HG02938 (cell line): ENCODE measurements around the gene SCYGR5.
"Not testable (repeated sequence)": the region's sequence is repeated elsewhere in the genome, so short reads cannot be mapped to it uniquely, and the experiment has no call there.

Source experiments
- ATAC-seq: cut with Tn5 transposase; IDR thresholded peaks from one replicate; pipeline ENCODE4 v1.9.1; 2021; ENCODE audit warnings: mild to moderate bottlenecking, moderate library complexity; ENCODE audit not compliant: unreplicated experiment

Gene SCYGR5

DNA sequence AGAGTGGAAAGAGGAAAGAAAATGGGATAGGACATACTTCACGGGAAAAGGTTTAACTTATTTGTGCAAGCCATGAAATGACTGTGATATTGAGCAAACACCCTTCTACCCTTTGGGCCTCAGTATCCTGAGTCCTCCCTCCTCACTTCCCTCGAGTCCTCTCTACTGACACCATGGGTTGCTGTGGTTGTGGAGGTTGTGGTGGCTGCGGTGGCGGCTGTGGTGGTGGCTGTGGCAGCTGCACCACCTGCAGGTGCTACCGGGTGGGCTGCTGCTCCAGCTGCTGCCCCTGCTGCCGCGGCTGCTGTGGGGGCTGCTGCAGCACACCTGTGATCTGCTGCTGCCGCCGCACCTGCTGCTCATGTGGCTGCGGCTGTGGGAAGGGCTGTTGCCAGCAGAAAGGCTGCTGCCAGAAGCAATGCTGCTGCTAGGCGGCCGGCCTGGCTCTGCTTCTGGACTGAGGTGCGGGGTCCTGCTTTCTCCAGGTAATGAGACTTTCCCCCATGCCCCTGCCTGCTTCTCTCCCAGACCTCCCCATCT, at the start of gene SCYGR5:
SCYGR5 (plus strand) TSS at position 174 of the 540 bp plus-strand sequence; CDS start at position 174, 0 bp downstream.
- not testable (repeated sequence) for ATAC-seq

GRCh38 chr2:227617316-227618230, 49.0 kb upstream of the SCYGR5 start, which contains the start of gene SCYGR4:
SCYGR4 (plus strand) TSS chr2:227617498; CDS start chr2:227617498, 0 bp downstream.
- ATAC-seq: no peak

DNA sequence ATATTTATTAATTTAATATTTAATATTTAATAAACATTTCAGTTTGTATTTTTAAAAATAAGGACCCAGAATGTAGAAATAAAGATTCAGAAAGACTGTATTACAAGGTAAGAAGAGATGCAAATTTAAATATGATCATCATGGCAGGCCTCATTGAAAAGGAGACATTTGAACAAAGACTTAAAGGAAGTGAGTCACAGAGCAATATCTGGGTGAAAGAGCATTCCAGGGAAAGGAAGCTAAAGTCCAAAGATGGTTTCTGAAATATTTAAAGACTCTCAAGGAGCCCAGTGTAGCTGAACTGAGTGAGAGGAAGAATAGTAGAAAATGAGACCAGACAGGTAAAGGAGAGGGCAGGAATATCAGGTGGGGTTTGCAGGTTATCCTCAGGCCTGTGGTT, 43.4 kb upstream of the SCYGR5 start:
- ATAC-seq: no peak

- ATAC-seq: no peak
Observed at GRCh38 chr2:227625420-227625819, 41.2 kb upstream of the SCYGR5 start.

DNA sequence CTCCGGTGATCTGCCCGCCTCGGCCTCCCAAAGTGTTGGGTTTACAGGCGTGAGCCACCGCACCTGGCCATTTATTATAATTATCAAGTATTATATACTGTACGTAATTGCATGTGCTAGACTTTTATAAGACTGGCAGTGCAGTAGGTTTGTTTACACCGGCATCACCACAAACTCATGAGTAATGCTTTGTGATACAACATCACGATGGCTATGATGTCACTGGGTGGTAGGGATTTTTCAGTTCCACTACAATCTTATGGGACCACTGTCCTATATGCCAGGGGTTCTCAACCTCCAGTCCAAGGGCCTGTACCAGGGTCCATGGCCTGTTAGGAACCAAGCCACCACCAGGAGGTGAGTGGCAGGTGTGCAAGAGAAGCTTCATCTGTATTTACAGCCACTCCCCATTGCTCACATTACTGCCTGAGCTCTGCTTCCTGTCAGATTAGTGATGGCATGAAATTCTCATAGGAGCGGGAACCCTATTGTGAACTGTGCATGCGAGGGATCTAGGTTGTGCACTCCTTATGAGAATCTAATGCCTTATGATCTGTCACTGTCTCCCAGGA, 39.9 kb upstream of the SCYGR5 start:
- no peak for ATAC-seq

- peak; percentile 98 for ATAC-seq
Observed at GRCh38 chr2:227627769-227628168, 38.8 kb upstream of the SCYGR5 start.

GRCh38 chr2:227629435-227629834, 37.2 kb upstream of the SCYGR5 start:
- ATAC-seq: no peak

- ATAC-seq: no peak
Observed at GRCh38 chr2:227630322-227630721, 36.3 kb upstream of the SCYGR5 start.

GRCh38 chr2:227632827-227633226, 33.8 kb upstream of the SCYGR5 start:
- no peak for ATAC-seq

DNA sequence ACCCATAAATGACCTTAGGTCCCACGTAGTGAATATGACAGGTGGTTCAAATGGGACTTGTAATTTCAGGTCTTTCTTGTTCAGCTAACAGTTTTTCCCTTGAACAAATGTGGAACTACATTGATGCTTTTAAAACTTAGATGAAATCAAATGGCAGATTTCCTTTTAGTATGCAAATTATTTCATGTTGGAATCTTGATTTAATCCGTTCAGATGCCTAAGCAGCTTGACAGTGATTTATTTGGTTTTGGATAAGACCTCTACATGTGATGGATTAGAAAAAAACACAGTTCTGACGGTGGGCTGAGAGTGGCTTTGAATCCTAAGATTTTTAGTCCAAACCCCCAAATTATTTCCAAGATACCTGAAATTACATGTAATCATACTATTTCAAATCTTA, 32.4 kb upstream of the SCYGR5 start:
- ATAC-seq: no peak

DNA sequence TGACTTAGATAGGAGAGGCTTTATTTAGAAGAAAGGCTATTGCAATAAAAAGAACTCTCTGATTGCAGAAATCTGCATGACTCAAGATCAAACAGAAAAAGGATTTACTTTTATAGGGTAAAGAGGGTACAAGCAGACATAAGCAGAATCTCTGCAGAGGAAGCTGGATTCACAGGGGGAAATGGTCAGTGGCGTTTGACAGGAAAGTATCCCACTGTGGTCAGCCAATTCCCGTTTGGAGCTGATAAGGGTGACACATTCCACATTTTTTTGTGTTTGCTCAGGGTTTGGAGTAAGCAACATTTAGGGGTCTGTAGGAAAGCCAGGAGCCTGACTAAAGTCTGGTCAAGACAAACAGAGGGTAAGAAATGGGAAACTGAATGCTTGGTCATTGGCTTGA, 23.9 kb upstream of the SCYGR5 start:
- ATAC-seq: no peak

- no peak for ATAC-seq
Observed at GRCh38 chr2:227643990-227644551, 22.5 kb upstream of the SCYGR5 start.

- no peak for ATAC-seq
Observed at GRCh38 chr2:227653419-227653818, 13.2 kb upstream of the SCYGR5 start.

GRCh38 chr2:227654426-227654825, 12.2 kb upstream of the SCYGR5 start:
- no peak for ATAC-seq

DNA sequence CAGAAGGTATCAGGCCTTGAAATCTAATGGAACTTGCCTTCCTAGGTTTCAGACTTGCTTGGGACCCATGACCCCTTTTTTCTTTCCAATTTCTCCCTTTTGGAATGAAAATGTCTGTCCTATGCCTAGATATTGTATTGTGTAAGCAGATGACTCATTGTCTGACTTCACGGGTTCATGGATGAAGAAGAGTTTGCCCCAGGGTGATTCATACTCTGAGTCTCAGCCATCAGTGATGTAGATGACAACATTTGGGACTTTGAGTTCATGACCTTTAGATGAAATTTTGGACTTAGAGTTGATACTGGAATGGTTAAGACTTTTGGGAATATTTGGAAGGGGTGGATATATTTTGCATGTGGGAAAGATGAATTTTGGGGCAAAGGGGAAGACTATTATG, 11.2 kb upstream of the SCYGR5 start:
- no peak for ATAC-seq

DNA sequence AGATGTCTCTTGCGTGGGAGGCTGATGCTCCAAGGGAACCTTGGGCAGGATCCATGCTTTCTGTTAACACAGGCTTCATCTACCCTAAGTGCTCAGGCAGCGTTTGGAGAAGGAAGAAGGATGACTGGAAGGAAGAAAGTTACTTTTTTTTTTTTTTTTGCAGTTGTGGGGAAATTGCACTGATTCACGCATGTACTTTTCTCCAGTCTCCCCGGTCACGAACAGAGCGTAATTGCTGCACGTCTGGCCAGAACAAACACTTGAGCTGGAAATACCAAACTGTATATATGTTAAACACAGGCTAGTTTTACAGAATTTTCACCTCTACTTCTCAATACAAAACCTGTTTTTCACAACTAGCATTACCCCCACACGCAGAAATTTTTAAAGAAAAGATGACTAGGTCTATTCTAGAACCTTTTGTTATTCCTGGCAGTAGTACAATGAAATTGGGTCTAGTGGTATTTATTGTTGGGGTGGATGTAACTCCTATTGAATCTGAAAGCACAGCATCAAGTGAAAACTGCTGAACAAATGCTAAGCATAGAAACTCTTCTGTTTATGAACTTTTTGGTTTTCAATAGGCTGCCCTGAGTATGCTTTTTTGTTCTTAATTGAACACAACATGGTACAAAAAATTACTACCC, 9.3 kb upstream of the SCYGR5 start:
- ATAC-seq: no peak

DNA sequence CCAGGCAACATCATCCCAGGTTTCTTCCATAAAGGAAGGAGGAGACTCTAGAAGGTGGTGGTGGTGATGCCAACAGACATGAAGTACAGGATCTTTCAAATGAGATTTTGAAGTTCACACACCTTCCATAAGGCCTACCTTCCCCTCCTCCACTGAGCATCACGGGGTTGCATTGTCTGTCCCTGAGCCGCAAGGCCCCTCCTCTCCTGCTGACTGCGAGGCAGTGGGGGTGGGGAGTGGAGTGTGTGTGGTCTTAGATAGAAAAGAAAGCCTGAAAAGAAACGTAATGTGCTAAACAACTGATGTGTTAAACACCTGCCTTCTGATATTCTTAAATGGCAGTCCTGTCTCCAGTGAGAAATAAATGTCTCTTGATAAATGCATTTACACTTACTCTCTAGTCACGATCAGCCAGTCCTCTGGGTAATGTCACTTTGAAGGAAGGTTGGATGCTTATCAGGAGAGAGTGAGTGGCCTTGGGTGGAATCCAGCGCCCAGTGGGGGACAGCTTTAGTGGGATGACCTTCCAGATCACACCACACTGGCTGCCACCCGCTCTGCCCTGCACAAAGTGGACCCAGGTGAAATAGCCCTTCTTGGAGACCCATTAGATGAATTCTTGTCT, 5.5 kb upstream of the SCYGR5 start:
- no peak for ATAC-seq

DNA sequence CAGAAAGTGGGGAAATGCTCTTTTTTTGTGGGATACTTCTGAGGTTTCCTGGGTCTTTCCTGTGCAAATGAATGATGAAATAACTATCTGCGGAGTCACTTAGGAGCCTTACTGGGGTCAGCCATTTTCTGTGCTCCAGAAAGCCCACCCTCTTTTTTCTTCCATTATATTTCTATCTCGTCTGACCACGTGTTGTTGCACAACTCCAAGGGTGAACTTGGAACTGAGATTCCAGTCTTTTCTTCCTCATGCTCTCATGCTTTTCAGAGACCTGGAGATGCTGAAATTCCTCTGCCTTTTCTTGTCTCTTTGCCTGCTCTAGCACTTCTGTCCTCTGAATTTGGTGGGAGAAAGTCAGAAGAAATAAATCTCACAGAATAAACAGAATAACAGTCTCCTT, 4.8 kb upstream of the SCYGR5 start:
- ATAC-seq: no peak

DNA sequence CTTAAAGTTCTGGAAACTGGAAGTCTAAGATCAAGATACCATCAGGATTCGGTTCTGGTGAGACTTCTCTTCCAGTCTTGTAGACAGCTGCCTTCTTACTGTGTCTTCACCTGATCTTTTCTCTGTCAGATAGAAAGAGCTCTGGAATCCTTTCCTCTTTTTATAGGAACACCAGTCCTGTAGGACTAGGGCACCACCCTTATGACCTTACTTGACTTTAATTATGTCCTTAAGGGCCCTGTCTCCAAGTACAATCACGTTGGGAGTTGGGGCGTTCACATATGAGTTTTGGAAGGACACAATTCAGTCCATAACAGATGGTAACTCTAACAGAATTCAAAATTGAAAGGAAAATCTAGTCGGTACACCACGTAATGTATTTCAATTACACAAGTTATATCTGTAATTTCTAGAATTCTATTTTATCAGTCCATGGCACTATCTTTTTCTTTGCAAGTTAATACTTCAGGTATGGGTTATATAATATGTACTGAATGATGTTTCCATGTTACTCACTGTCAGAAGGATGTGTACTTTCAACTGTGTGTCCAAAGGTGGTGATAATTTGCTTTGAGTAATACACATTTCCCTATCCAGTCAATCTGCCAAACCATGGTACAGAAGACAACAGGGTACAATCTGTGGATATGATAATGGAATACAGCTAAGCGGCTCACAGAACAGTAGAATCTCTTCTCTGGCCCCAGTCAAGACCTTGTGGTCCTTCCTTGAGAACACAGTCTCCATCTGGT, 1.2 kb upstream of the SCYGR5 start:
- no peak for ATAC-seq
